ENCODE data around the gene KIDINS220. TPM values are rescaled to one million over a fixed set of nuclear protein-coding genes. Genes with fewer than 3 reads are reported as not detected.

KIDINS220 gene
- total RNA-seq, 2 experiments from 2014 or later, result 20.8 to 20.9 TPM

DNA sequence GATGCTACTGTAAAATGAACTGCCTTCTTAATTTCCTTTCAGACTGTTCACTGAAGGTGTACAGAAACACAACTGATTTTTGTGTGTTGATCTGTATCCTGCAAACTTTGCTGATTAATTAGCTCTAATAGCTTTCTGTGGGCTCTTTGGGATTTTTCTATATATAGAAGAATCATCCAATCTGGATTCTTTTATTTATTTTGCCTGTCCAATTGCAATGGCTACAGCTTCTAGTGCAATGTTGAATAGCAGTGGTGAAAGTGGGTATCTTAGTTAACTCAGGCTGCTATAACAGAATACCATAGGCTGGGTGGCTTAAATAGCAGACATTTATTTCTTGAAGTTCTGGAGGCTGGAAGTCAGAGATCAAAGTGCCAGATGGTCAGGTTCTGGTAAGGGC is 81.2 kb downstream of the KIDINS220 start:
- peaks cover 12% of the 10 kb centered on the region for H3K9me3 Mint-ChIP-seq
- TF ChIP-seq, protein P1, sequence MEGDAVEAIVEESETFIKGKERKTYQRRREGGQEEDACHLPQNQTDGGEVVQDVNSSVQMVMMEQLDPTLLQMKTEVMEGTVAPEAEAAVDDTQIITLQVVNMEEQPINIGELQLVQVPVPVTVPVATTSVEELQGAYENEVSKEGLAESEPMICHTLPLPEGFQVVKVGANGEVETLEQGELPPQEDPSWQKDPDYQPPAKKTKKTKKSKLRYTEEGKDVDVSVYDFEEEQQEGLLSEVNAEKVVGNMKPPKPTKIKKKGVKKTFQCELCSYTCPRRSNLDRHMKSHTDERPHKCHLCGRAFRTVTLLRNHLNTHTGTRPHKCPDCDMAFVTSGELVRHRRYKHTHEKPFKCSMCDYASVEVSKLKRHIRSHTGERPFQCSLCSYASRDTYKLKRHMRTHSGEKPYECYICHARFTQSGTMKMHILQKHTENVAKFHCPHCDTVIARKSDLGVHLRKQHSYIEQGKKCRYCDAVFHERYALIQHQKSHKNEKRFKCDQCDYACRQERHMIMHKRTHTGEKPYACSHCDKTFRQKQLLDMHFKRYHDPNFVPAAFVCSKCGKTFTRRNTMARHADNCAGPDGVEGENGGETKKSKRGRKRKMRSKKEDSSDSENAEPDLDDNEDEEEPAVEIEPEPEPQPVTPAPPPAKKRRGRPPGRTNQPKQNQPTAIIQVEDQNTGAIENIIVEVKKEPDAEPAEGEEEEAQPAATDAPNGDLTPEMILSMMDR (IDR thresholded peaks at IDR 0.05), result no peak
- H3K4me1 Mint-ChIP-seq (ENCODE audit: low read depth), result no peaks in the 10 kb centered on the region
- peaks cover 24% of the 10 kb centered on the region for H3K36me3 Mint-ChIP-seq (ENCODE audit: low read depth)
- ATAC-seq (no peak), DNase-seq (no peak)
- no peaks in the 10 kb centered on the region for H3K27me3 Mint-ChIP-seq
- POLR2A ChIA-PET, result no interaction called here
- no peak overlapping the region for H3K27ac Mint-ChIP-seq
- intact Hi-C loops (cut with micrococcal nuclease), result no loop called here
- H3K4me3 Mint-ChIP-seq, result no peak overlapping the region
- CTCF ChIA-PET, result no interaction called here

DNA sequence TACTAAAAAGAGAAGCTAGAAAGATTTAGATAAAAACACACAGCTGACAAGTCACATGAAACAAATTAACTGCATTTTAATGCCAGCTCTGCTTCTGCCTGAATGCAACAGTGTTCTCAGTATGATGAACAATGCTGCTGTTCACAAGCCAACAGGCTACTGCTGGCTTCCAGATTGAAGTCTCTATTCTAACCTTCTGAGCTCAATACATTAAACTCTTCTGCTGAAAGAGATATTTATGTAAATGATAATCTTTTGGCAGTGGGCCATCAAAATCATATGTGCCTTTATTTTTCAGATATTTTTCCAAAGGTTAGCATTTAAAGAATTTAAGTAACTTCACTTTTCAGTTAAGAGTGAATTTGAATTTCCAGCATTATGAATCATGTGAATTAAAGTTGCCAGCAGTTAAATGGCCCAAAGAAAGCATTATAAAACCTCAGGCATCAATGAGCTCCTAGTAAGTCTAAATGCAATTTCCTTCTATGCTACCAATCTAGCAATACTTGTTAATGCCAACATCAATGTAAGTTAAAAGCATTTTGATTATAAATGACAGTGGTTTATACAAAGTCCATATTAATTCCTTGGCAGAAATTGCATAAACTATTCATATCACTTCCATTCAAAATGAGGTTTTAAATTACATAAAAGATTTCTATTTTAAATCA is 83.2 kb downstream of the KIDINS220 start:
- TF ChIP-seq, protein P1 (IDR thresholded peaks at IDR 0.05), result no peak

DNA sequence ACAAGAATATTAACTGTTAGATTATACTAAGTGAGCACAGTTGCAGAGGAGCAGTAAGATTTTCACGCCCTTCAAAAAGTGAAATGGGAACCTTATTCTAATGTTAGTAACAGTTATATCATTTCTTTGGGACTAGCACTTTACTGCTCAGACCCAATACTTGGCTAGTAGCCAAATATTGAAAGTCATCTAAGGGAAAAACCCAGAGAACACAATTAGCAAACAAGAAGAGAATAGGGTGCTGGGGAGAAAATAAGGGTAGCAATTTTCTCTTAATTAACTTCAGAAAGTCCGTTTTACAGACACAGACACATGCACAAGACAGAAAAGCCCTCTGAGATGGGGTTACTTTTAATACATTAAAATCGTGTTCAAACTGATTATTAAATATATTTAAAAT is 83.8 kb downstream of the KIDINS220 start:
- ATAC-seq (no peak), DNase-seq (no peak)
- intact Hi-C loops (cut with micrococcal nuclease), result no loop called here
- no peak overlapping the region for H3K4me3 Mint-ChIP-seq
- no peak overlapping the region for H3K27ac Mint-ChIP-seq
- ChIA-PET CTCF (interaction anchor here (1.4 kb wide), 1 partner anchor 13 kb away, joined by 3 read pairs; no protein-coding TSS in a partner anchor), POLR2A (no interaction called here)
- no peaks in the 10 kb centered on the region for H3K4me1 Mint-ChIP-seq (ENCODE audit: low read depth)
- H3K36me3 Mint-ChIP-seq (ENCODE audit: low read depth), result peaks cover 24% of the 10 kb centered on the region
- TF ChIP-seq, protein P1 (IDR thresholded peaks at IDR 0.05), result no peak
- H3K9me3 Mint-ChIP-seq, result peaks cover 12% of the 10 kb centered on the region
- no peaks in the 10 kb centered on the region for H3K27me3 Mint-ChIP-seq

More for the DNA sequence above, 83.2 kb downstream of the KIDINS220 start:
- intact Hi-C loops (cut with micrococcal nuclease), result no loop called here
- Mint-ChIP-seq H3K36me3 (ENCODE audit: low read depth) (peaks cover 24% of the 10 kb centered on the region), H3K4me3 (no peak overlapping the region), H3K9me3 (peaks cover 12% of the 10 kb centered on the region), H3K27ac (no peak overlapping the region), H3K27me3 (no peaks in the 10 kb centered on the region), H3K4me1 (ENCODE audit: low read depth) (no peaks in the 10 kb centered on the region)
- ATAC-seq (no peak), DNase-seq (no peak)
- POLR2A ChIA-PET, result no interaction called here
- CTCF ChIA-PET, result interaction anchor here (1.4 kb wide), 1 partner anchor 12 kb away, joined by 3 read pairs; no protein-coding TSS in a partner anchor

DNA sequence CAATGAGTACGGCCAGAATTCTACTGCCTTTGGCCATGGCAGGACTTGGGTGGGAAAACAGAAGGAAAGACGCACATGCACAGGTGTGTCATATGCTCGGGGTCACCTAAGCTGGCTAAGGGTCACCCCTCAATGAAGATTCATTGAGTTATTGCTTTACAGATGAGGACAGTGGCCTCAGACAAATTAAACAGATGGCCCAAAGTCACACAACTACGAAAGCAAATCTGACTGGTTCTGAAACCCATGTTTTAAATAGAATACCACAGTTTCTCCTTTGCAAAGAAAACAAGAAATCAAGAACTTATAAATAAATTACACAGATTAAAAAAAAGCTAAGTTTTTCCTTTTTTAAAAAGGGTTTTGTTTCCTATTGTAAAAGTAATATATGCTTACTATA is 85.0 kb downstream of the KIDINS220 start:
- Mint-ChIP-seq H3K27me3 (no peaks in the 10 kb centered on the region), H3K36me3 (ENCODE audit: low read depth) (peaks cover 14% of the 10 kb centered on the region), H3K4me3 (no peak overlapping the region), H3K9me3 (peaks cover 7% of the 10 kb centered on the region), H3K27ac (no peak overlapping the region), H3K4me1 (ENCODE audit: low read depth) (no peaks in the 10 kb centered on the region)
- CTCF ChIA-PET, result no interaction called here
- TF ChIP-seq, protein P1 (IDR thresholded peaks at IDR 0.05), result no peak
- intact Hi-C loops (cut with micrococcal nuclease), result no loop called here
- POLR2A ChIA-PET, result no interaction called here
- DNase-seq, result no peak
- ATAC-seq, result no peak

DNA sequence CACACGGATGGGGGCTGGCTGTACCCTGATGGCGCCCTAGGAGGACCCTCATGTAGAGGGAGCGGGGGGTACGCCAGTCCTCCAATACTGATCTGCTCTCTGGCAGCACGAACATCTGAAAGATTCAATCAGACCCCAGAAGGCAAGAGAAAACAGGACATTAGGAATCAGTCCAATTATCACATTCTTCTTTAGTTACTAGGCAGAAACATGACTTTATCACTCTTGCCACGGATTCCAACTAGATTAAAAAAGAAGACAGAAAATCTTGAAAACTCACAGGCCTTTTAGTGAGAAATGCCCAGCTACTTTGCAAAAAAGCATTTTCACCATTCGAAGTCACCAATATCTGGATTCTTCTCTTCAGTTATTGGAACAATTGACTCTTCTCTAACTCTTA is 87.2 kb downstream of the KIDINS220 start:
- H3K27ac Mint-ChIP-seq, result no peak overlapping the region
- H3K4me1 Mint-ChIP-seq (ENCODE audit: low read depth), result no peaks in the 10 kb centered on the region
- ATAC-seq (no peak), DNase-seq (no peak)
- POLR2A ChIA-PET, result no interaction called here
- TF ChIP-seq, protein P1 (IDR thresholded peaks at IDR 0.05), result no peak
- H3K36me3 Mint-ChIP-seq (ENCODE audit: low read depth), result peaks cover 3% of the 10 kb centered on the region
- no peaks in the 10 kb centered on the region for H3K9me3 Mint-ChIP-seq
- CTCF ChIA-PET, result no interaction called here
- no peaks in the 10 kb centered on the region for H3K27me3 Mint-ChIP-seq
- intact Hi-C loops (cut with micrococcal nuclease), result no loop called here
- no peak overlapping the region for H3K4me3 Mint-ChIP-seq
